ENCODE data around the gene PDK3. TPM values are rescaled to one million over a fixed set of nuclear protein-coding genes. Genes with fewer than 3 reads are reported as not detected.

PDK3 gene
- total RNA-seq, 1 experiment from 2014 or later, result 9.6 TPM

DNA sequence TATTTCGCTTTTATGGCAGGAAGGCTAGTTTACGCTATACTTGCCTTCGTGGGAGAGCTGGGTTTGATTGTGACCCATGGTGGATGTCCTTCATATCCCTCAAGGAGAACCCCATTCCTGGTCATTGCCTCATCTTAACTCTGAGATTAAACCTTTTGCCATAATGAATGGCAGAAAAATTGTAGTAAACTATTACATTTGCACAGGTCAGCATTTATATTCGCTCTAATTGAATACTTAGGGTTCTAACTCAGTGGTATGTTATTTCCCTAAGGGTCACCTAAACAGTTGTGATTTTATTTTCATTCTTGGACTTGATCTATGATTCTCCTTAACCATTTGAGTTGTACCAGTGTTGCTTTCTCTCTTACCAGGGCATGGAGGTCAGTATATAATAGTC, 13.4 kb downstream of the PDK3 start:
- no peaks in the 10 kb centered on the region for H3K79me2 ChIP-seq (ENCODE audit: insufficient read depth, low read length)
- ChIA-PET CTCF (no interaction called here), RAD21 (ENCODE audit: low non-redundant PET in 1 of 2, low total read pairs in 2 of 2, uncharacterized antibody in 2 of 2, unreplicated experiment in 2 of 2) (no interaction called here), POLR2A (no interaction called here)
- no peak for DNase-seq (ENCODE audit: low read depth, low spot score)
- no peak overlapping the region for H3K27ac ChIP-seq (ENCODE audit: low read depth, low read length)
- no peaks in the 10 kb centered on the region for H3K4me1 ChIP-seq (ENCODE audit: control insufficient read depth in 1 of 2, insufficient read depth in 2 of 2, low read length in 2 of 2)
- H3K27me3 ChIP-seq (ENCODE audit: insufficient read depth, low read length), result no peaks in the 10 kb centered on the region
- no peak overlapping the region for H3K9ac ChIP-seq (ENCODE audit: low read length)
- no TSS peak for BruUV-seq (replicated peaks)
- H3K4me3 ChIP-seq (replicated peaks in 1 of 2; ENCODE audit: low read depth in 1 of 2, low read length in 2 of 2), result no peak overlapping the region
- no peak overlapping the region for H3K4me2 ChIP-seq (ENCODE audit: low read length)
- no peaks in the 10 kb centered on the region for H3K36me3 ChIP-seq (ENCODE audit: control insufficient read depth in 1 of 2, insufficient read depth in 2 of 2, low read length in 2 of 2)
- TF ChIP-seq MAX (IDR thresholded peaks at IDR 0.05) (no peak), JUND (IDR thresholded peaks at IDR 0.05) (no peak), REST (IDR thresholded peaks at IDR 0.05; ENCODE audit: low read depth) (no peak), YY1 (IDR thresholded peaks at IDR 0.05; ENCODE audit: extremely low read depth, insufficient replicate concordance, low read depth, low read length) (no peak), ATF3 (IDR thresholded peaks at IDR 0.05) (no peak), CBX3 (IDR thresholded peaks at IDR 0.05; ENCODE audit: low read depth) (no peak), RAD21 (IDR thresholded peaks at IDR 0.05; ENCODE audit: low read depth) (no peak), CEBPB (IDR thresholded peaks at IDR 0.05; ENCODE audit: low read depth) (no peak), ZFX (IDR thresholded peaks at IDR 0.05) (no peak), EZH2phosphoT487 (IDR thresholded peaks at IDR 0.05; ENCODE audit: borderline replicate concordance) (no peak), SRF (IDR thresholded peaks at IDR 0.05; ENCODE audit: low read depth) (no peak), SP1 (IDR thresholded peaks at IDR 0.05; ENCODE audit: low read depth) (no peak), ZBTB33 (IDR thresholded peaks at IDR 0.05; ENCODE audit: extremely low read depth, insufficient replicate concordance, low read length) (no peak)
- no peaks in the 10 kb centered on the region for H3K9me2 ChIP-seq (ENCODE audit: insufficient read depth)
- H4K20me1 ChIP-seq (ENCODE audit: insufficient read depth), result no peaks in the 10 kb centered on the region
- ATAC-seq, result no peak
- H2AFZ ChIP-seq (ENCODE audit: low read depth, low read length, poor library complexity, severe bottlenecking), result no peak overlapping the region
- intact Hi-C loops (cut with micrococcal nuclease), result no loop called here
- no peaks in the 10 kb centered on the region for H3K9me3 ChIP-seq (ENCODE audit: control insufficient read depth in 1 of 2, insufficient read depth in 1 of 2, low read depth in 1 of 2, low read length in 2 of 2)

Measured in HCT116 (cell line).